ENCODE measurements around the gene FAM241A.

The FAM241A gene

GRCh38 chr4:112184438-112184837 is 39.2 kb downstream of the FAM241A start:
- Histone ChIP-seq H3K27me3 (ENCODE audit: insufficient read depth, low read length) (no peaks in the 10 kb centered on the region), H3K4me3 (ENCODE audit: low read depth, low read length, poor library complexity, severe bottlenecking) (no peak overlapping the region), H3K4me1 (ENCODE audit: insufficient read depth, low read length, severe bottlenecking) (no peaks in the 10 kb centered on the region), H3K79me2 (ENCODE audit: insufficient read depth, low read length) (no peaks in the 10 kb centered on the region), H3F3A (ENCODE audit: insufficient read depth, low read length) (no peaks in the 10 kb centered on the region), H3K9me2 (ENCODE audit: low read depth, low read length) (no peaks in the 10 kb centered on the region), H3K4me2 (ENCODE audit: low read length) (no peak overlapping the region), H3K36me3 (ENCODE audit: insufficient read depth, low read length) (no peaks in the 10 kb centered on the region), H3K9me3 (ENCODE audit: low read length) (no peaks in the 10 kb centered on the region), H3K9ac (ENCODE audit: low read length) (no peak overlapping the region), H2AFZ (ENCODE audit: low read length) (no peak overlapping the region), H3K27ac (ENCODE audit: low read depth, low read length, poor library complexity, severe bottlenecking) (no peak overlapping the region), H4K20me1 (ENCODE audit: insufficient read depth, low read length) (no peaks in the 10 kb centered on the region)
- TF ChIP-seq EZH2 (IDR thresholded peaks at IDR 0.05; ENCODE audit: borderline replicate concordance, low read length) (no peak), CTCF (IDR thresholded peaks at IDR 0.05; ENCODE audit: low read length) (no peak)

GRCh38 chr4:112185334-112185733 is 40.1 kb downstream of the FAM241A start:
- Histone ChIP-seq H3K36me3 (ENCODE audit: insufficient read depth, low read length) (no peaks in the 10 kb centered on the region), H3K27me3 (ENCODE audit: insufficient read depth, low read length) (no peaks in the 10 kb centered on the region), H3K4me3 (ENCODE audit: low read depth, low read length, poor library complexity, severe bottlenecking) (no peak overlapping the region), H3F3A (ENCODE audit: insufficient read depth, low read length) (no peaks in the 10 kb centered on the region), H3K79me2 (ENCODE audit: insufficient read depth, low read length) (no peaks in the 10 kb centered on the region), H3K27ac (ENCODE audit: low read depth, low read length, poor library complexity, severe bottlenecking) (no peak overlapping the region), H3K9me2 (ENCODE audit: low read depth, low read length) (no peaks in the 10 kb centered on the region), H3K4me1 (ENCODE audit: insufficient read depth, low read length, severe bottlenecking) (no peaks in the 10 kb centered on the region), H3K9ac (ENCODE audit: low read length) (no peak overlapping the region), H3K4me2 (ENCODE audit: low read length) (no peak overlapping the region), H4K20me1 (ENCODE audit: insufficient read depth, low read length) (no peaks in the 10 kb centered on the region), H2AFZ (ENCODE audit: low read length) (no peak overlapping the region), H3K9me3 (ENCODE audit: low read length) (no peaks in the 10 kb centered on the region)
- TF ChIP-seq EZH2 (IDR thresholded peaks at IDR 0.05; ENCODE audit: borderline replicate concordance, low read length) = no peak

- Histone ChIP-seq H3K27me3 (ENCODE audit: insufficient read depth, low read length) (no peaks in the 10 kb centered on the region), H3K9ac (ENCODE audit: low read length) (no peak overlapping the region), H3K79me2 (ENCODE audit: insufficient read depth, low read length) (no peaks in the 10 kb centered on the region), H3K4me2 (ENCODE audit: low read length) (no peak overlapping the region), H4K20me1 (ENCODE audit: insufficient read depth, low read length) (no peaks in the 10 kb centered on the region), H3F3A (ENCODE audit: insufficient read depth, low read length) (no peaks in the 10 kb centered on the region), H3K27ac (ENCODE audit: low read depth, low read length, poor library complexity, severe bottlenecking) (no peak overlapping the region), H3K36me3 (ENCODE audit: insufficient read depth, low read length) (no peaks in the 10 kb centered on the region), H2AFZ (ENCODE audit: low read length) (no peak overlapping the region), H3K4me1 (ENCODE audit: insufficient read depth, low read length, severe bottlenecking) (no peaks in the 10 kb centered on the region), H3K9me3 (ENCODE audit: low read length) (no peaks in the 10 kb centered on the region), H3K9me2 (ENCODE audit: low read depth, low read length) (no peaks in the 10 kb centered on the region), H3K4me3 (ENCODE audit: low read depth, low read length, poor library complexity, severe bottlenecking) (no peak overlapping the region)
- TF ChIP-seq EZH2 (IDR thresholded peaks at IDR 0.05; ENCODE audit: borderline replicate concordance, low read length) (no peak), CTCF (IDR thresholded peaks at IDR 0.05; ENCODE audit: low read length) (no peak)
Measured at GRCh38 chr4:112185740-112186670, 40.8 kb downstream of the FAM241A start.

Data from OCI-LY1 (cell line).